Parathyroid adenoma (tissue), 2 donors: ENCODE measurements around the gene OR6S1.

Experiments used
- H2AFZ ChIP-seq: fragments of 300-600 bp; sonication (generic); one replicate; pipeline ENCODE4 v1.7.0; 2017; ENCODE audit warnings: antibody characterized with exemption, mild to moderate bottlenecking
- H3K27ac ChIP-seq: fragments of 300-600 bp; sonication (generic); one replicate; pipeline ENCODE4 v1.7.0; 2017
- H3K27me3 ChIP-seq: fragments of 300-600 bp; sonication (generic); one replicate; pipeline ENCODE4 v1.7.0; 2017; ENCODE audit warnings: low read length; ENCODE audit not compliant: control insufficient read depth, insufficient read depth
- H3K36me3 ChIP-seq: fragments of 300-600 bp; sonication (generic); one replicate; pipeline ENCODE4 v1.7.0; 2017; ENCODE audit warnings: low read length; ENCODE audit not compliant: control insufficient read depth, insufficient read depth
- H3K4me1 ChIP-seq: fragments of 300-600 bp; sonication (generic); one replicate; pipeline ENCODE4 v1.7.0; 2017; ENCODE audit warnings: control low read depth
- H3K4me2 ChIP-seq: fragments of 300-600 bp; sonication (generic); one replicate; pipeline ENCODE4 v1.7.0; 2017; ENCODE audit warnings: low read length
- H3K4me3 ChIP-seq: fragments of 300-600 bp; sonication (generic); one replicate; pipeline ENCODE4 v1.7.0; 2017; ENCODE audit warnings: low read depth, low read length
- H3K79me2 ChIP-seq: fragments of 300-600 bp; sonication (generic); one replicate; pipeline ENCODE4 v1.7.0; 2017; ENCODE audit warnings: control low read depth
- H3K9ac ChIP-seq: fragments of 300-600 bp; sonication (generic); one replicate; pipeline ENCODE4 v1.7.0; 2017; ENCODE audit warnings: mild to moderate bottlenecking
- H3K9me3 ChIP-seq: fragments of 300-600 bp; sonication (generic); one replicate; pipeline ENCODE4 v1.7.0; 2017; ENCODE audit warnings: low read length; ENCODE audit not compliant: control insufficient read depth
- CTCF ChIP-seq: fragments of 300-600 bp; sonication (generic); IDR thresholded peaks from one replicate; pipeline ENCODE4 v1.7.0; 2017; ENCODE audit warnings: antibody characterized with exemption, mild to moderate bottlenecking
- donor health status: primary hyperparathyroidism.

Gene OR6S1

GRCh38 chr14:20631023-20631879 lies 10.2 kb downstream of the OR6S1 start:
- Histone ChIP-seq H3K27me3 (no peaks in the 10 kb centered on the region), H3K9ac (no peak overlapping the region), H2AFZ (peak overlapping the region; percentile 64), H3K4me1 (peaks cover 2% of the 10 kb centered on the region), H3K27ac (peak overlapping the region; percentile 21), H3K4me3 (peak overlapping the region; percentile 51), H3K4me2 (peak overlapping the region; percentile 67), H3K9me3 (no peaks in the 10 kb centered on the region), H3K36me3 (no peaks in the 10 kb centered on the region), H3K79me2 (no peaks in the 10 kb centered on the region)
- TF ChIP-seq CTCF = no peak

GRCh38 chr14:20630340-20631022 lies 11.0 kb downstream of the OR6S1 start:
- peak overlapping the region; percentile 51 for H3K4me3 ChIP-seq
- H3K4me2 ChIP-seq = peak overlapping the region; percentile 67
- no peaks in the 10 kb centered on the region for H3K79me2 ChIP-seq
- no peaks in the 10 kb centered on the region for H3K36me3 ChIP-seq
- H3K9ac ChIP-seq = no peak overlapping the region
- no peaks in the 10 kb centered on the region for H3K27me3 ChIP-seq
- H2AFZ ChIP-seq = peak overlapping the region; percentile 36
- H3K4me1 ChIP-seq = peaks cover 2% of the 10 kb centered on the region
- H3K27ac ChIP-seq = peak overlapping the region; percentile 21
- no peak for TF ChIP-seq CTCF
- no peaks in the 10 kb centered on the region for H3K9me3 ChIP-seq

- H3K4me1 ChIP-seq = peaks cover 2% of the 10 kb centered on the region
- no peaks in the 10 kb centered on the region for H3K27me3 ChIP-seq
- no peak for TF ChIP-seq CTCF
Observed at GRCh38 chr14:20628063-20628854, 13.2 kb downstream of the OR6S1 start.

GRCh38 chr14:20627346-20628027 lies 14.0 kb downstream of the OR6S1 start:
- Histone ChIP-seq H3K9ac (no peak overlapping the region), H3K27ac (no peak overlapping the region), H3K27me3 (no peaks in the 10 kb centered on the region), H2AFZ (no peak overlapping the region), H3K36me3 (no peaks in the 10 kb centered on the region), H3K4me1 (no peaks in the 10 kb centered on the region), H3K4me3 (no peak overlapping the region), H3K4me2 (no peak overlapping the region), H3K79me2 (no peaks in the 10 kb centered on the region), H3K9me3 (no peaks in the 10 kb centered on the region)
- no peak for TF ChIP-seq CTCF

More at GRCh38 chr14:20628063-20628854, 13.2 kb downstream of the OR6S1 start:
- no peaks in the 10 kb centered on the region for H3K9me3 ChIP-seq
- H2AFZ ChIP-seq = no peak overlapping the region
- H3K79me2 ChIP-seq = no peaks in the 10 kb centered on the region
- H3K4me3 ChIP-seq = no peak overlapping the region
- H3K9ac ChIP-seq = no peak overlapping the region
- no peak overlapping the region for H3K4me2 ChIP-seq
- H3K36me3 ChIP-seq = no peaks in the 10 kb centered on the region
- H3K27ac ChIP-seq = no peak overlapping the region
